ENCODE measurements around the gene KIF25. TPM values are rescaled to one million over a fixed set of nuclear protein-coding genes. Genes with fewer than 3 reads are reported as not detected.
"Not testable (repeated sequence)": the region's sequence is repeated elsewhere in the genome, so short reads cannot be mapped to it uniquely, and the experiment has no call there.

The KIF25 gene
- total RNA-seq, 1 experiment from 2014 or later: not detected

- ChIA-PET CTCF (no interaction called here), POLR2A (ENCODE audit: unreplicated experiment) (no interaction called here)
- Histone ChIP-seq H3K4me3 (no peak overlapping the region), H3K79me2 (ENCODE audit: low read depth) (no peaks in the 10 kb centered on the region), H4K20me1 (ENCODE audit: insufficient read depth) (no peaks in the 10 kb centered on the region; the same call in 1 of the 2 replicates), H3K4me2 (no peak overlapping the region), H2AFZ (no peak overlapping the region), H3K9me3 (ENCODE audit: insufficient read depth, low read depth) (no peaks in the 10 kb centered on the region), H3K27ac (no peak overlapping the region), H3F3A (ENCODE audit: insufficient read depth, low read depth) (no peaks in the 10 kb centered on the region), H3K36me3 (ENCODE audit: low read depth) (no peaks in the 10 kb centered on the region), H3K9me2 (ENCODE audit: insufficient read depth) (no peaks in the 10 kb centered on the region), H3K27me3 (ENCODE audit: insufficient read depth, low read depth) (peaks cover 87% of the 10 kb centered on the region), H3K4me1 (replicated peaks; ENCODE audit: insufficient read depth) (no peaks in the 10 kb centered on the region)
- no peak for DNase-seq
- no peak for TF ChIP-seq EZH2 (IDR thresholded peaks at IDR 0.05; ENCODE audit: low read depth)
- TF ChIP-seq CTCF (conservative IDR thresholded peaks at IDR 0.05): no peak
- intact Hi-C loops (cut with micrococcal nuclease; ENCODE audit: unreplicated experiment): no loop called here
- BruUV-seq (replicated peaks): no TSS peak
Measured at GRCh38 chr6:168075216-168075615, 77.7 kb downstream of the KIF25 start.

- Histone ChIP-seq H3K4me2 (no peak overlapping the region), H3K79me2 (ENCODE audit: low read depth) (no peaks in the 10 kb centered on the region), H3F3A (ENCODE audit: insufficient read depth, low read depth) (no peaks in the 10 kb centered on the region), H3K36me3 (ENCODE audit: low read depth) (no peaks in the 10 kb centered on the region), H3K9me2 (ENCODE audit: insufficient read depth) (no peaks in the 10 kb centered on the region), H3K4me3 (no peak overlapping the region), H3K27ac (no peak overlapping the region), H3K9me3 (ENCODE audit: insufficient read depth, low read depth) (no peaks in the 10 kb centered on the region), H3K27me3 (ENCODE audit: insufficient read depth, low read depth) (peaks cover 87% of the 10 kb centered on the region), H3K4me1 (replicated peaks; ENCODE audit: insufficient read depth) (no peaks in the 10 kb centered on the region), H4K20me1 (ENCODE audit: insufficient read depth) (no peaks in the 10 kb centered on the region; the same call in 1 of the 2 replicates), H2AFZ (no peak overlapping the region)
- no TSS peak for BruUV-seq (replicated peaks)
- no peak for DNase-seq
- CTCF ChIA-PET: no interaction called here
- TF ChIP-seq EZH2 (IDR thresholded peaks at IDR 0.05; ENCODE audit: low read depth) (no peak), CTCF (conservative IDR thresholded peaks at IDR 0.05) (no peak)
- intact Hi-C loops (cut with micrococcal nuclease; ENCODE audit: unreplicated experiment): no loop called here
- POLR2A ChIA-PET (ENCODE audit: unreplicated experiment): no interaction called here
Measured at GRCh38 chr6:168075787-168076202, 78.3 kb downstream of the KIF25 start.

- H3K79me2 ChIP-seq (ENCODE audit: low read depth); DNase-seq; intact Hi-C loops (cut with micrococcal nuclease; ENCODE audit: unreplicated experiment); POLR2A ChIA-PET (ENCODE audit: unreplicated experiment); H3K9me3 ChIP-seq (ENCODE audit: insufficient read depth, low read depth); H3K4me1 ChIP-seq (replicated peaks; ENCODE audit: insufficient read depth); H4K20me1 ChIP-seq (ENCODE audit: insufficient read depth); CTCF ChIA-PET; H3F3A ChIP-seq (ENCODE audit: insufficient read depth, low read depth); H3K4me3 ChIP-seq; BruUV-seq (replicated peaks); H2AFZ ChIP-seq; H3K36me3 ChIP-seq (ENCODE audit: low read depth); H3K27ac ChIP-seq; H3K9me2 ChIP-seq (ENCODE audit: insufficient read depth); H3K4me2 ChIP-seq: not testable (repeated sequence)
- peaks cover 87% of the 10 kb centered on the region for H3K27me3 ChIP-seq (ENCODE audit: insufficient read depth, low read depth)
Measured at GRCh38 chr6:168077401-168077800, 79.9 kb downstream of the KIF25 start.

- ChIA-PET CTCF (no interaction called here), POLR2A (ENCODE audit: unreplicated experiment) (no interaction called here)
- Histone ChIP-seq H3K4me2 (no peak overlapping the region), H3K9me3 (ENCODE audit: insufficient read depth, low read depth) (no peaks in the 10 kb centered on the region), H3K27me3 (ENCODE audit: insufficient read depth, low read depth) (peaks cover 87% of the 10 kb centered on the region), H3K4me1 (replicated peaks; ENCODE audit: insufficient read depth) (no peaks in the 10 kb centered on the region), H2AFZ (no peak overlapping the region), H3K4me3 (no peak overlapping the region), H3K9me2 (ENCODE audit: insufficient read depth) (no peaks in the 10 kb centered on the region), H4K20me1 (ENCODE audit: insufficient read depth) (no peaks in the 10 kb centered on the region), H3F3A (ENCODE audit: insufficient read depth, low read depth) (no peaks in the 10 kb centered on the region), H3K27ac (no peak overlapping the region), H3K36me3 (ENCODE audit: low read depth) (no peaks in the 10 kb centered on the region), H3K79me2 (ENCODE audit: low read depth) (no peaks in the 10 kb centered on the region)
- intact Hi-C loops (cut with micrococcal nuclease; ENCODE audit: unreplicated experiment): no loop called here
- BruUV-seq (replicated peaks): no TSS peak
- TF ChIP-seq CTCF (conservative IDR thresholded peaks at IDR 0.05) (no peak), EZH2 (IDR thresholded peaks at IDR 0.05; ENCODE audit: low read depth) (no peak)
- no peak for DNase-seq
Measured at GRCh38 chr6:168078175-168078942, 80.9 kb downstream of the KIF25 start.
